ENCODE data around the gene ZNF483. TPM values are rescaled to one million over a fixed set of nuclear protein-coding genes. Genes with fewer than 3 reads are reported as not detected.

ZNF483 gene
- polyA plus RNA-seq, 3 donors: not detected

- H3K9me3 ChIP-seq (replicated peaks in 1 of 2; ENCODE audit: control insufficient read depth in 1 of 2, insufficient read depth in 1 of 2, low read length in 2 of 2): no peaks in the 10 kb centered on the region
- H3K9me3 Mint-ChIP-seq: no peaks in the 10 kb centered on the region
- H3K36me3 Mint-ChIP-seq: no peaks in the 10 kb centered on the region
- H2AFZ ChIP-seq (ENCODE audit: insufficient read depth, low read depth, low read length, poor library complexity, severe bottlenecking): peak overlapping the region; percentile 84
- peaks cover 61% of the 10 kb centered on the region for H3K79me2 ChIP-seq (ENCODE audit: insufficient read depth, low read length)
- H3K36me3 ChIP-seq (replicated peaks in 1 of 2; ENCODE audit: control insufficient read depth in 1 of 2, insufficient read depth in 2 of 2, low read length in 2 of 2): no peaks in the 10 kb centered on the region
- DNase-seq: no peak
- H3K4me3 Mint-ChIP-seq: peak overlapping the region; percentile 82 to 93
- H4K20me1 ChIP-seq (ENCODE audit: insufficient read depth, low read length): peaks cover 56% of the 10 kb centered on the region
- peak overlapping the region; percentile 90 to 95 (median 92) for H3K27ac Mint-ChIP-seq
- no peaks in the 10 kb centered on the region for H3K27me3 ChIP-seq (ENCODE audit: control insufficient read depth in 2 of 2, insufficient read depth in 2 of 2, low read length in 2 of 2)
- peak overlapping the region; percentile 76 for H3K4me2 ChIP-seq (replicated peaks; ENCODE audit: extremely low read depth, low read length, poor library complexity, severe bottlenecking)
- peak overlapping the region; percentile 86 to 90 (median 89) for H3K4me3 ChIP-seq (replicated peaks in 1 of 3; ENCODE audit: low read depth in 2 of 3, low read length in 3 of 3)
- peaks cover 22 to 29% of the 10 kb centered on the region in 2 donors for H3K4me1 ChIP-seq (ENCODE audit: control insufficient read depth in 1 of 2, insufficient read depth in 2 of 2, low read length in 2 of 2)
- TF ChIP-seq CTCF (IDR thresholded peaks at IDR 0.05): no peak
- peak overlapping the region; percentile 79 for H3K9ac ChIP-seq (ENCODE audit: insufficient read depth, low read length, poor library complexity, severe bottlenecking)
- H3K4me1 Mint-ChIP-seq: peaks cover 44% of the 10 kb centered on the region
- WGBS (ENCODE audit: insufficient coverage): 80% methylated on average over 6 of the region's 13 CpGs
- peaks cover 0 to 2% (median 0%) of the 10 kb centered on the region in 3 donors for H3K27me3 Mint-ChIP-seq (ENCODE audit: low read depth in 3 of 3)
- H3K27ac ChIP-seq (ENCODE audit: low read depth in 1 of 2, low read length in 2 of 2): peak overlapping the region in 1 of 2 donors; percentile 86
- intact Hi-C loops (cut with micrococcal nuclease): loop anchor here in 1 of 2 donors (5.0 to 10.0 kb wide), 2 partner anchors 150 to 413 kb away; partner anchors contain the start of genes DNAJC25 and UGCG
Observed at GRCh38 chr9:111481885-111482636, 42.9 kb upstream of the ZNF483 start.

- Mint-ChIP-seq H3K9me3 (no peaks in the 10 kb centered on the region), H3K27me3 (ENCODE audit: low read depth in 3 of 3) (peaks cover 2 to 3% (median 2%) of the 10 kb centered on the region in 3 donors), H3K4me3 (peak overlapping the region; percentile 82 to 93), H3K4me1 (peaks cover 36% of the 10 kb centered on the region), H3K27ac (peak overlapping the region; percentile 90 to 95 (median 92)), H3K36me3 (no peaks in the 10 kb centered on the region)
- peaks cover 53% of the 10 kb centered on the region for H3K79me2 ChIP-seq (ENCODE audit: insufficient read depth, low read length)
- H3K27ac ChIP-seq (ENCODE audit: low read depth in 1 of 2, low read length in 2 of 2): peak overlapping the region; percentile 86 to 88
- H2AFZ ChIP-seq (ENCODE audit: insufficient read depth, low read depth, low read length, poor library complexity, severe bottlenecking): peak overlapping the region; percentile 84
- H4K20me1 ChIP-seq (ENCODE audit: insufficient read depth, low read length): peaks cover 47% of the 10 kb centered on the region
- H3K4me2 ChIP-seq (replicated peaks; ENCODE audit: extremely low read depth, low read length, poor library complexity, severe bottlenecking): peak overlapping the region; percentile 76
- no peaks in the 10 kb centered on the region for H3K36me3 ChIP-seq (replicated peaks in 1 of 2; ENCODE audit: control insufficient read depth in 1 of 2, insufficient read depth in 2 of 2, low read length in 2 of 2)
- intact Hi-C loops (cut with micrococcal nuclease): loop anchor here in 1 of 2 donors (5.0 to 10.0 kb wide), 2 partner anchors 149 to 412 kb away; partner anchors contain the start of genes DNAJC25 and UGCG
- no peak for TF ChIP-seq CTCF (IDR thresholded peaks at IDR 0.05)
- H3K27me3 ChIP-seq (ENCODE audit: control insufficient read depth in 2 of 2, insufficient read depth in 2 of 2, low read length in 2 of 2): no peaks in the 10 kb centered on the region
- H3K9ac ChIP-seq (ENCODE audit: insufficient read depth, low read length, poor library complexity, severe bottlenecking): peak overlapping the region; percentile 79
- peaks cover 22 to 26% of the 10 kb centered on the region in 2 donors for H3K4me1 ChIP-seq (ENCODE audit: control insufficient read depth in 1 of 2, insufficient read depth in 2 of 2, low read length in 2 of 2)
- H3K4me3 ChIP-seq (replicated peaks in 1 of 3; ENCODE audit: low read depth in 2 of 3, low read length in 3 of 3): peak overlapping the region; percentile 86 to 90 (median 89)
- DNase-seq: peak; percentile 46 to 58 (median 56)
- under 1% methylated on average over 68 of the region's 76 CpGs for WGBS (ENCODE audit: insufficient coverage)
- no peaks in the 10 kb centered on the region for H3K9me3 ChIP-seq (replicated peaks in 1 of 2; ENCODE audit: control insufficient read depth in 1 of 2, insufficient read depth in 1 of 2, low read length in 2 of 2)
Observed at GRCh38 chr9:111482694-111483438, 42.1 kb upstream of the ZNF483 start.
